ENCODE results near the gene ZCWPW2.

ZCWPW2 gene

DNA sequence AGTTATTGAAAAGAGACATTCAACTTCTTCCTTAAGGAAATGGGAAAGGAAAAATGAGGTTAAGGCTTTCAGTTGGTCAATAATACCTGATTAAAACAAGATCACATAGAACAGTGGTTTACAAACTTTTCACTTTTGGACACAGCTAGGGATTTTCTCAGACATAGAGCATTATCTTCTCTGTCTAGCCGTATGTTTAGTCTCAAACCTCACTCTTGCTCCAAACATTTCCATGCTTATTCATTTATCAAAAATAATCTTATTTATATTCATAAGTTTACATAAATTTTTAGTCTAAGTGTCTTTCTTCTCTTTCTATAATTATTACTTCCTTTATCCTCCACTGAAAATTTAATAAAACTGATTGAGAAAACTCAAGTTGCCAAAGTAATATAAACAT is 114.3 kb downstream of the ZCWPW2 start:
- TF ChIP-seq, protein P1, sequence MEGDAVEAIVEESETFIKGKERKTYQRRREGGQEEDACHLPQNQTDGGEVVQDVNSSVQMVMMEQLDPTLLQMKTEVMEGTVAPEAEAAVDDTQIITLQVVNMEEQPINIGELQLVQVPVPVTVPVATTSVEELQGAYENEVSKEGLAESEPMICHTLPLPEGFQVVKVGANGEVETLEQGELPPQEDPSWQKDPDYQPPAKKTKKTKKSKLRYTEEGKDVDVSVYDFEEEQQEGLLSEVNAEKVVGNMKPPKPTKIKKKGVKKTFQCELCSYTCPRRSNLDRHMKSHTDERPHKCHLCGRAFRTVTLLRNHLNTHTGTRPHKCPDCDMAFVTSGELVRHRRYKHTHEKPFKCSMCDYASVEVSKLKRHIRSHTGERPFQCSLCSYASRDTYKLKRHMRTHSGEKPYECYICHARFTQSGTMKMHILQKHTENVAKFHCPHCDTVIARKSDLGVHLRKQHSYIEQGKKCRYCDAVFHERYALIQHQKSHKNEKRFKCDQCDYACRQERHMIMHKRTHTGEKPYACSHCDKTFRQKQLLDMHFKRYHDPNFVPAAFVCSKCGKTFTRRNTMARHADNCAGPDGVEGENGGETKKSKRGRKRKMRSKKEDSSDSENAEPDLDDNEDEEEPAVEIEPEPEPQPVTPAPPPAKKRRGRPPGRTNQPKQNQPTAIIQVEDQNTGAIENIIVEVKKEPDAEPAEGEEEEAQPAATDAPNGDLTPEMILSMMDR (IDR thresholded peaks at IDR 0.05; ENCODE audit: control insufficient read depth, extremely low read depth, insufficient read depth) = no peak
- no peak overlapping the region for H3K4me3 ChIP-seq (ENCODE audit: low read depth, low read length)
- no peak for DNase-seq (ENCODE audit: low read depth)

DNA sequence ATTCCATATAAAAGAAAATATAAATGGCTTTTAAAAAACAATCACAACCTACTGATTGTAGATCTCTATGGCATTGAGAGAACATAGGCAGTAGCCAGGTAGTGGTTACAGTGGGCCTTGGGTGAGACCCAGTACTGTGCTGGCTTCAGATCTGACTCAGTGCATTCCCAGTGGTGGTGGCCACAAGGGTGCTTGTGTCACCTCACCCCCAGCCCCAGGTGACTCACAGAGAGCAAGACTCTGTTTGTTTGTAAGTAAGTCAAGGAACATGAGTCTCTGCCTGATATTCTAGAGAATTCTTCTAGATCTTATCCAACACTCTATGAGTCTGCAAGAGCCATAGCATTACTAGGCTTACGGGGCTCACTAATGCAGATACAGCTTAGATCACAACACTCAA is 118.9 kb downstream of the ZCWPW2 start:
- TF ChIP-seq, protein P1 (IDR thresholded peaks at IDR 0.05; ENCODE audit: control insufficient read depth, extremely low read depth, insufficient read depth) = no peak
- H3K4me3 ChIP-seq (ENCODE audit: low read depth, low read length) = no peak overlapping the region
- no peak for DNase-seq (ENCODE audit: low read depth)

DNA sequence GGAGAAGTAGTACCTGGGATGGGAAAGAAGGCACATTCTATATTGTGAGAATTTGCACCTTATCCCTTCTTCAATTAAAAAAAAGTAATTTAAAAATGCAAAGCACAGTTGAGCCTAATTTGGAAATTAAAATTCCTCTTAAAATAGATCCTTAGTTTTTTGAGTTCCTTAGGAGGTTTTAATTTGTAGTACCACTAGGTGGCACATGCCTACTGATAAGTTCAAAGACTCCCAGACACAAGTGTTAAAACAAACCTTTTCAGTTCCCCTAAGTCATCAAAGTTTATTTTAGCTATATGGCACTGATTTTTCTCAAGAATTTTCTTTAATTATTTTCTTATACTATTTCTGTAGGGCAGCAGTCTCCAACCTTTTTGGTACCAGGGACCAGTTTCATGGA is 127.7 kb downstream of the ZCWPW2 start:
- TF ChIP-seq, protein P1 (IDR thresholded peaks at IDR 0.05; ENCODE audit: control insufficient read depth, extremely low read depth, insufficient read depth) = peak; percentile 54
- peak; percentile 11 for DNase-seq (ENCODE audit: low read depth)
- no peak overlapping the region for H3K4me3 ChIP-seq (ENCODE audit: low read depth, low read length)

DNA sequence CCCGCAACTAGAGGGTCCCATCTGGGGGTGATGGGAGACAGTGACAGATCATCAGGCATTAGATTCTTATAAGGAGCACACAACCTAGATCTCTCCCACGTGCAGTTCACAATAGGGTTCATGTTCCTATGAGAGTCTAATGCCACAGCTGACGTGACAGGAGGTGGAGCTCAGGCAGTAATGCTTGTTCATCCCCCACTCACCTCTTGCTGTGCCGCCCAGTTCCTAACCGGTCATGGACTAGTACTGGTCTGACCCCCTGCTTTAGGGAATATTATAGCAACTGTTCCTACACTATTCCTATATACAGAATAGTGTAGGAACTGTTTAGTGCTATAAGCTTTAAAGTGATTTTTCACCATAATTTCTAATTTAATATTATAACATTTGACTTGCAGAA is 128.2 kb downstream of the ZCWPW2 start:
- TF ChIP-seq, protein P1 (IDR thresholded peaks at IDR 0.05; ENCODE audit: control insufficient read depth, extremely low read depth, insufficient read depth) = no peak
- DNase-seq (ENCODE audit: low read depth) = no peak
- no peak overlapping the region for H3K4me3 ChIP-seq (ENCODE audit: low read depth, low read length)

DNA sequence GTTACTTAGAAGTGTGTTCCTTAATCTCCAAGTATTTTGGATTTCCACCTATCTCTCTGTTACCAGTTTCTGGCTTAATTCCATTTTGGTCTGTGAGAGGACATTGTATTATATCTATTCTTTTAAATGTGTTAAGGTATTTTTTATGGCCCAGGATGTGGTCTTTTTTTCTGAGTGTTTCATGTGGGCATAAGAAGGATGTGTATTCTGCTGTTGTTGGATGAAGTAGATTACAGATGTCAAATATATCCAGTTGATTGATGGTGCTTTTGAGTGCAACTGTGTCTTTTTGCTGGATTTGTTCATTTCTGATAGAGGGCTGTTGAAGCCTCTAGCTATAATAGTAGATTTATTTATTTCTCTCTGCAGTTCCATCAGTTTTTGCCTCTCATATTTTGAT is 136.6 kb downstream of the ZCWPW2 start:
- DNase-seq (ENCODE audit: low read depth) = no peak
- TF ChIP-seq, protein P1 (IDR thresholded peaks at IDR 0.05; ENCODE audit: control insufficient read depth, extremely low read depth, insufficient read depth) = no peak
- no peak overlapping the region for H3K4me3 ChIP-seq (ENCODE audit: low read depth, low read length)

DNA sequence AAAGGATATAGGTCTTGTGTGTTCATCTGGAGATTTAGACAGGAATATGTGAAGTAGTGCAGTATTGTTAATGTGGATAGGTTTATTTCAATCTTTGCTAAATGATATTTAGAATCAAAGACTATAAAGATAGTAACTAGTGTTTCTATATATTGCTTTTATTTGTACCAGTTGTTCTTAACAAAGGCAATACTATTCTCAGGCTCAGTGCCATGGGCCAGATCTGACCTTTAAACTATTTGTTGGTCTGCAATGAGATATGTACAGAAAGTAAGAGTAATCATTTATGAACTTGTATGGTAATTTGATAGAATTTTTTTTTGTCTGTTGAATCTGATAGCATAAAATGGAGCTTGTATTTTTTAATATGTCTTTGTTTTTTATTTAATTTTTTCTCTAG is 146.8 kb downstream of the ZCWPW2 start:
- no peak for DNase-seq (ENCODE audit: low read depth)
- TF ChIP-seq, protein P1 (IDR thresholded peaks at IDR 0.05; ENCODE audit: control insufficient read depth, extremely low read depth, insufficient read depth) = no peak
- H3K4me3 ChIP-seq (ENCODE audit: low read depth, low read length) = no peak overlapping the region

DNA sequence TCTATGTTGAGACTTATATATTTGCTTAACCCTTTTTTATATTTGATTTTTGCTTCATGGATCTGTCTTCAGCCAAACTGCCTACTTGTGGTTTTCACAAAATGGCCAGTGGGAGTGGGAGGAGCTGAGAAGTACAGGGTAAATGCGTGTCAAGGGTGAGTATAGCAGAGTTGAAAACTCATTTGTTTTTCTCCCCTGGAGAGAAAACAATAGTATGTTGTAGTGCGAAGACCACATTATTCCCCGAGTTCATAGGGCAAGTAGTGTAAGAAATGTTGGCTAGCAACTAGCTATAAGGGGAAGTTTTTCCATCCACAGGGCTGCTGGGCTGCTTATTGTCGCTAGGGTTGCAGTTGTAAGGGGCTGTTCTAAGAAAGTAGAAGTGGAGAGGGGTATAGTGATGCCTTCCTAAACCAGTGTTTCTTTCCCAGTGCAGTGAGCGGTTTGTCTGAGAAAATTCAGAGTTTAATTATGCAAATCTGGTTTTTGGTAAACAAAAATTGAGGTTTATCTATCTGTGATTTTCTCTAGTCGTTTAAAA is 153.9 kb downstream of the ZCWPW2 start:
- H3K4me3 ChIP-seq (ENCODE audit: low read depth, low read length) = no peak overlapping the region
- no peak for DNase-seq (ENCODE audit: low read depth)
- TF ChIP-seq, protein P1 (IDR thresholded peaks at IDR 0.05; ENCODE audit: control insufficient read depth, extremely low read depth, insufficient read depth) = no peak

Data from LNCaP clone FGC (cell line).